ENCODE results near the gene NR2C2. TPM values are rescaled to one million over a fixed set of nuclear protein-coding genes. Genes with fewer than 3 reads are reported as not detected.

The NR2C2 gene
- total RNA-seq, result 12.3 and 14.5 TPM in 2 replicates

GRCh38 chr3:14947100-14947885 lies at the start of gene NR2C2:
Gene NR2C2 (plus strand): TSS chr3:14947583. CDS start chr3:15003915, 56,332 bp downstream.

GRCh38 chr3:15064835-15065549 lies 117.6 kb downstream of the NR2C2 start, which contains the start of gene MRPS25:
Gene MRPS25 (minus strand): TSS chr3:15065315. CDS start chr3:15065194, 121 bp downstream.

Other genes with a start within 250 kb of the NR2C2 start
- 0.16 TPM in 1 of 2 replicates, not detected in the other for gene FGD5, start 128.6 kb upstream of the NR2C2 start, total RNA-seq
- gene MRPS25, start 117.7 kb downstream of the NR2C2 start, total RNA-seq, result 13.1 and 15.6 TPM in 2 replicates
- gene RBSN, start 151.6 kb downstream of the NR2C2 start, total RNA-seq, result 19.2 and 23.6 TPM in 2 replicates